ENCODE data around the gene SHISA7.
A peak's percentile ranks its signal among the peaks of the same experiment; 100 is the strongest.

Gene SHISA7

GRCh38 chr19:55406826-55407549, 36.1 kb downstream of the SHISA7 start:
- no peaks in the 10 kb centered on the region for H3K9me2 ChIP-seq (ENCODE audit: low read depth, low read length)
- H4K20me1 ChIP-seq (ENCODE audit: insufficient read depth, low read length) = no peaks in the 10 kb centered on the region
- H3K27me3 ChIP-seq (ENCODE audit: insufficient read depth, low read length) = no peaks in the 10 kb centered on the region
- peak overlapping the region; percentile 96 for H3K27ac ChIP-seq (ENCODE audit: low read depth, low read length, poor library complexity, severe bottlenecking)
- peak overlapping the region; percentile 93 for H3K4me2 ChIP-seq (ENCODE audit: low read length)
- peak overlapping the region; percentile 97 for H3K4me3 ChIP-seq (ENCODE audit: low read depth, low read length, poor library complexity, severe bottlenecking)
- peaks cover 53% of the 10 kb centered on the region for H3K36me3 ChIP-seq (ENCODE audit: insufficient read depth, low read length)
- no peaks in the 10 kb centered on the region for H3K9me3 ChIP-seq (ENCODE audit: low read length)
- H3K79me2 ChIP-seq (ENCODE audit: insufficient read depth, low read length) = peaks cover 19% of the 10 kb centered on the region
- TF ChIP-seq, protein P1, sequence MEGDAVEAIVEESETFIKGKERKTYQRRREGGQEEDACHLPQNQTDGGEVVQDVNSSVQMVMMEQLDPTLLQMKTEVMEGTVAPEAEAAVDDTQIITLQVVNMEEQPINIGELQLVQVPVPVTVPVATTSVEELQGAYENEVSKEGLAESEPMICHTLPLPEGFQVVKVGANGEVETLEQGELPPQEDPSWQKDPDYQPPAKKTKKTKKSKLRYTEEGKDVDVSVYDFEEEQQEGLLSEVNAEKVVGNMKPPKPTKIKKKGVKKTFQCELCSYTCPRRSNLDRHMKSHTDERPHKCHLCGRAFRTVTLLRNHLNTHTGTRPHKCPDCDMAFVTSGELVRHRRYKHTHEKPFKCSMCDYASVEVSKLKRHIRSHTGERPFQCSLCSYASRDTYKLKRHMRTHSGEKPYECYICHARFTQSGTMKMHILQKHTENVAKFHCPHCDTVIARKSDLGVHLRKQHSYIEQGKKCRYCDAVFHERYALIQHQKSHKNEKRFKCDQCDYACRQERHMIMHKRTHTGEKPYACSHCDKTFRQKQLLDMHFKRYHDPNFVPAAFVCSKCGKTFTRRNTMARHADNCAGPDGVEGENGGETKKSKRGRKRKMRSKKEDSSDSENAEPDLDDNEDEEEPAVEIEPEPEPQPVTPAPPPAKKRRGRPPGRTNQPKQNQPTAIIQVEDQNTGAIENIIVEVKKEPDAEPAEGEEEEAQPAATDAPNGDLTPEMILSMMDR (IDR thresholded peaks at IDR 0.05; ENCODE audit: low read length) = no peak
- TF ChIP-seq EZH2 (IDR thresholded peaks at IDR 0.05; ENCODE audit: borderline replicate concordance, low read length) = no peak
- H3K4me1 ChIP-seq (ENCODE audit: insufficient read depth, low read length, severe bottlenecking) = peaks cover 26% of the 10 kb centered on the region
- H3K9ac ChIP-seq (ENCODE audit: low read length) = peak overlapping the region; percentile 99
- H2AFZ ChIP-seq (ENCODE audit: low read length) = no peak overlapping the region
- no peaks in the 10 kb centered on the region for H3F3A ChIP-seq (ENCODE audit: insufficient read depth, low read length)

- peaks cover 60% of the 10 kb centered on the region for H3K36me3 ChIP-seq (ENCODE audit: insufficient read depth, low read length)
- H3K9me2 ChIP-seq (ENCODE audit: low read depth, low read length) = no peaks in the 10 kb centered on the region
- no peaks in the 10 kb centered on the region for H3K27me3 ChIP-seq (ENCODE audit: insufficient read depth, low read length)
- H4K20me1 ChIP-seq (ENCODE audit: insufficient read depth, low read length) = no peaks in the 10 kb centered on the region
- peak overlapping the region; percentile 99 for H3K9ac ChIP-seq (ENCODE audit: low read length)
- no peak overlapping the region for H2AFZ ChIP-seq (ENCODE audit: low read length)
- peak overlapping the region; percentile 93 for H3K4me2 ChIP-seq (ENCODE audit: low read length)
- no peaks in the 10 kb centered on the region for H3F3A ChIP-seq (ENCODE audit: insufficient read depth, low read length)
- H3K79me2 ChIP-seq (ENCODE audit: insufficient read depth, low read length) = peaks cover 19% of the 10 kb centered on the region
- TF ChIP-seq EZH2 (IDR thresholded peaks at IDR 0.05; ENCODE audit: borderline replicate concordance, low read length) = no peak
- TF ChIP-seq, protein P1 (IDR thresholded peaks at IDR 0.05; ENCODE audit: low read length) = no peak
- H3K27ac ChIP-seq (ENCODE audit: low read depth, low read length, poor library complexity, severe bottlenecking) = peak overlapping the region; percentile 96
- peak overlapping the region; percentile 97 for H3K4me3 ChIP-seq (ENCODE audit: low read depth, low read length, poor library complexity, severe bottlenecking)
- H3K4me1 ChIP-seq (ENCODE audit: insufficient read depth, low read length, severe bottlenecking) = peaks cover 26% of the 10 kb centered on the region
- no peaks in the 10 kb centered on the region for H3K9me3 ChIP-seq (ENCODE audit: low read length)
Observed at GRCh38 chr19:55406091-55406825, 36.8 kb downstream of the SHISA7 start.

DNA sequence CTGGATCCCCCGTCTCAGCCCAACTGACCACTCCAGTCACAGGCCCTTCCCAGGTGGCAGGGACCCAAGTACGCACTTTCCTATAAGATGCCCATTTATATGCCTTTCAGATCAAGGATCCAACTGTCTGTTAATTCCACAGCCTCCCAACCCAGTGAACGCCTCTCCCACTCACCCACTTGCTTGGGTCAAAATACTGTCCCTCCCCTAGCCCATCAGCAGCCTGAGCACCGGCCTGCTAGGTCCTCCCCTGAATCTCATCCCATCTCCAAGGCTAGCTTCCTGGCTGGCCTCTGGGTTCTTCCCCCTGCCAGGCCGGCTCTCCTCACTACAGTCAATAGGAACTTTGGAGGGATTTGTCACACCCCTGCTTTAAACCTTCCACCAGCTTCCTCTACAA, 37.5 kb downstream of the SHISA7 start:
- H3K27ac ChIP-seq (ENCODE audit: low read depth, low read length, poor library complexity, severe bottlenecking) = no peak overlapping the region
- no peaks in the 10 kb centered on the region for H3F3A ChIP-seq (ENCODE audit: insufficient read depth, low read length)
- H3K9ac ChIP-seq (ENCODE audit: low read length) = peak overlapping the region; percentile 99; the same call in 1 of the 2 replicates
- TF ChIP-seq, protein P1 (IDR thresholded peaks at IDR 0.05; ENCODE audit: low read length) = no peak
- TF ChIP-seq EZH2 (IDR thresholded peaks at IDR 0.05; ENCODE audit: borderline replicate concordance, low read length) = no peak
- H3K27me3 ChIP-seq (ENCODE audit: insufficient read depth, low read length) = no peaks in the 10 kb centered on the region
- H2AFZ ChIP-seq (ENCODE audit: low read length) = no peak overlapping the region
- H3K4me1 ChIP-seq (ENCODE audit: insufficient read depth, low read length, severe bottlenecking) = peaks cover 26% of the 10 kb centered on the region
- no peaks in the 10 kb centered on the region for H3K9me2 ChIP-seq (ENCODE audit: low read depth, low read length)
- H4K20me1 ChIP-seq (ENCODE audit: insufficient read depth, low read length) = no peaks in the 10 kb centered on the region
- H3K9me3 ChIP-seq (ENCODE audit: low read length) = no peaks in the 10 kb centered on the region
- peaks cover 65% of the 10 kb centered on the region for H3K36me3 ChIP-seq (ENCODE audit: insufficient read depth, low read length)
- peak overlapping the region; percentile 93 for H3K4me2 ChIP-seq (ENCODE audit: low read length)
- H3K79me2 ChIP-seq (ENCODE audit: insufficient read depth, low read length) = peaks cover 19% of the 10 kb centered on the region
- peak overlapping the region; percentile 97 for H3K4me3 ChIP-seq (ENCODE audit: low read depth, low read length, poor library complexity, severe bottlenecking)

Measured in OCI-LY1 (cell line).